SK-N-SH treated with all-trans-retinoic acid at 6 μM for 48 hours (cell line): ENCODE measurements around the gene AMOTL1.

Source experiments
- ATAC-seq: fragments of 200-7000 bp; cut with Tn5 transposase; 3 replicates; pipeline ENCODE4 v1.9.1; 2020; ENCODE audit warnings: mild to moderate bottlenecking, moderate library complexity
- ARNTL ChIP-seq: fragments of 450-650 bp; formaldehyde crosslinking; IDR thresholded peaks from 2 replicates; pipeline ENCODE4 v1.5.0; 2020; ENCODE audit warnings: low read depth, mild to moderate bottlenecking, moderate library complexity, borderline replicate concordance
- BACH2 ChIP-seq: fragments of 250-450 bp; sonication (Bioruptor Pico); IDR thresholded peaks from 2 replicates; pipeline ENCODE4 v1.9.0; 2021; ENCODE audit warnings: mild to moderate bottlenecking, borderline replicate concordance
- CREB5 ChIP-seq: fragments of 250-450 bp; sonication (Bioruptor Pico); IDR thresholded peaks from 2 replicates; pipeline ENCODE4 v1.5.1; 2020; ENCODE audit warnings: low read depth, mild to moderate bottlenecking, moderate library complexity
- CSRNP3 ChIP-seq: fragments of 250-450 bp; sonication (Bioruptor Pico); IDR thresholded peaks from 2 replicates; pipeline ENCODE4 v1.5.1; 2021; ENCODE audit warnings: mild to moderate bottlenecking, moderate library complexity
- ESRRG ChIP-seq: fragments of 250-450 bp; sonication (Bioruptor Pico); IDR thresholded peaks from 2 replicates; pipeline ENCODE4 v1.6.1; 2021; ENCODE audit warnings: mild to moderate bottlenecking
- GLIS3 ChIP-seq: fragments of 250-450 bp; sonication (Bioruptor Pico); IDR thresholded peaks from 2 replicates; pipeline ENCODE4 v1.5.0; 2020; ENCODE audit warnings: mild to moderate bottlenecking, moderate library complexity
- OSR1 ChIP-seq: fragments of 250-450 bp; sonication (Bioruptor Pico); IDR thresholded peaks from 2 replicates; pipeline ENCODE4 v1.8.0; 2022; ENCODE audit warnings: moderate library complexity, mild to moderate bottlenecking, inconsistent platforms
- SNAI2 ChIP-seq: fragments of 250-450 bp; sonication (Bioruptor Pico); IDR thresholded peaks from 2 replicates; pipeline ENCODE4 v1.5.0; 2020; ENCODE audit warnings: mild to moderate bottlenecking, moderate library complexity
- TCF4 ChIP-seq: fragments of 250-450 bp; sonication (Bioruptor Pico); IDR thresholded peaks from 2 replicates; pipeline ENCODE4 v1.8.0; 2021; ENCODE audit warnings: mild to moderate bottlenecking, moderate library complexity, borderline replicate concordance
- TOX ChIP-seq: fragments of 250-450 bp; sonication (Bioruptor Pico); IDR thresholded peaks from 2 replicates; pipeline ENCODE4 v1.8.0; 2021; ENCODE audit warnings: mild to moderate bottlenecking, moderate library complexity, borderline replicate concordance
- TSHZ2 ChIP-seq: fragments of 250-450 bp; sonication (Bioruptor Pico); IDR thresholded peaks from 2 replicates; pipeline ENCODE4 v1.5.0; 2020; ENCODE audit warnings: mild to moderate bottlenecking, moderate library complexity
- ZFP3 ChIP-seq: fragments of 250-450 bp; sonication (Bioruptor Pico); IDR thresholded peaks from 2 replicates; pipeline ENCODE4 v1.5.0; 2020; ENCODE audit warnings: mild to moderate bottlenecking, moderate library complexity
- ZNF565 ChIP-seq: fragments of 450-650 bp; formaldehyde crosslinking; conservative IDR thresholded peaks from 2 replicates; pipeline ENCODE4 v1.5.0; 2020; ENCODE audit warnings: low read depth, mild to moderate bottlenecking, moderate library complexity
- ZNF70 ChIP-seq: fragments of 450-650 bp; formaldehyde crosslinking; IDR thresholded peaks from 2 replicates; pipeline ENCODE4 v1.5.0; 2020; ENCODE audit warnings: mild to moderate bottlenecking, moderate library complexity
- ZNF8 ChIP-seq: fragments of 450-650 bp; formaldehyde crosslinking; IDR thresholded peaks from 2 replicates; pipeline ENCODE4 v1.5.0; 2020; ENCODE audit warnings: mild to moderate bottlenecking, moderate library complexity
- TF ChIP-seq, protein P1 (sequence below): fragments of 250-450 bp; sonication (Bioruptor Pico); IDR thresholded peaks from 2 replicates; pipeline ENCODE4 v1.8.0; 2021; ENCODE audit warnings: low read depth, mild to moderate bottlenecking, moderate library complexity, borderline replicate concordance
- TF ChIP-seq, protein P2 (sequence below): fragments of 250-450 bp; sonication (Bioruptor Pico); IDR thresholded peaks from 2 replicates; pipeline ENCODE4 v1.8.0; 2020; ENCODE audit warnings: mild to moderate bottlenecking, moderate library complexity, borderline replicate concordance

The AMOTL1 gene

DNA sequence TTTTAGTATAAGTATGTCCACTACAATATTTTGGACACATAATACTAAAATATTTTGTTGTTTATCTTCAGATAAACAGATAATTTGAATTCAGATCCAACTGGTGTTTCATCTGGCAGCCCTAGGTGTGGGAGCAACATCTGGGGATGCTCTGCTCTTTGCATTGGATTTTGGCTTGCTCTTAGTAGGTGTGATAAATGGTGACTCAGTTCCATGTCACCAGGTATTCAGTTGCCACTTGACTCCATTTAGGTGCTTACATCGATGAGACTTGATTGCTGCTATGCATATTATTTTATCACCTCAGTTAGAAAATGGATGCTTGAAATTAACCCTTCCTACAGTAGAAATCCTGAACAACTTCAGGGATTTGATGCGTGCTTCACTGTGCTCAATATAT is 13.3 kb upstream of the AMOTL1 start:
- ATAC-seq: no peak
- no peak for TF ChIP-seq ZNF565 (CRISPR knock-in tag)
- no peak for TF ChIP-seq SNAI2 (CRISPR knock-in tag)
- TF ChIP-seq CSRNP3 (CRISPR knock-in tag): no peak
- TF ChIP-seq ZFP3 (CRISPR knock-in tag): no peak
- no peak for TF ChIP-seq ZNF8
- TF ChIP-seq ARNTL: no peak
- TF ChIP-seq OSR1 (CRISPR knock-in tag): no peak
- TF ChIP-seq, protein P1, sequence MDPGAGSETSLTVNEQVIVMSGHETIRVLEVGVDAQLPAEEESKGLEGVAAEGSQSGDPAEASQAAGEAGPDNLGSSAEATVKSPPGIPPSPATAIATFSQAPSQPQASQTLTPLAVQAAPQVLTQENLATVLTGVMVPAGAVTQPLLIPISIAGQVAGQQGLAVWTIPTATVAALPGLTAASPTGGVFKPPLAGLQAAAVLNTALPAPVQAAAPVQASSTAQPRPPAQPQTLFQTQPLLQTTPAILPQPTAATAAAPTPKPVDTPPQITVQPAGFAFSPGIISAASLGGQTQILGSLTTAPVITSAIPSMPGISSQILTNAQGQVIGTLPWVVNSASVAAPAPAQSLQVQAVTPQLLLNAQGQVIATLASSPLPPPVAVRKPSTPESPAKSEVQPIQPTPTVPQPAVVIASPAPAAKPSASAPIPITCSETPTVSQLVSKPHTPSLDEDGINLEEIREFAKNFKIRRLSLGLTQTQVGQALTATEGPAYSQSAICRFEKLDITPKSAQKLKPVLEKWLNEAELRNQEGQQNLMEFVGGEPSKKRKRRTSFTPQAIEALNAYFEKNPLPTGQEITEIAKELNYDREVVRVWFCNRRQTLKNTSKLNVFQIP (CRISPR knock-in tag): no peak
- TF ChIP-seq, protein P2, sequence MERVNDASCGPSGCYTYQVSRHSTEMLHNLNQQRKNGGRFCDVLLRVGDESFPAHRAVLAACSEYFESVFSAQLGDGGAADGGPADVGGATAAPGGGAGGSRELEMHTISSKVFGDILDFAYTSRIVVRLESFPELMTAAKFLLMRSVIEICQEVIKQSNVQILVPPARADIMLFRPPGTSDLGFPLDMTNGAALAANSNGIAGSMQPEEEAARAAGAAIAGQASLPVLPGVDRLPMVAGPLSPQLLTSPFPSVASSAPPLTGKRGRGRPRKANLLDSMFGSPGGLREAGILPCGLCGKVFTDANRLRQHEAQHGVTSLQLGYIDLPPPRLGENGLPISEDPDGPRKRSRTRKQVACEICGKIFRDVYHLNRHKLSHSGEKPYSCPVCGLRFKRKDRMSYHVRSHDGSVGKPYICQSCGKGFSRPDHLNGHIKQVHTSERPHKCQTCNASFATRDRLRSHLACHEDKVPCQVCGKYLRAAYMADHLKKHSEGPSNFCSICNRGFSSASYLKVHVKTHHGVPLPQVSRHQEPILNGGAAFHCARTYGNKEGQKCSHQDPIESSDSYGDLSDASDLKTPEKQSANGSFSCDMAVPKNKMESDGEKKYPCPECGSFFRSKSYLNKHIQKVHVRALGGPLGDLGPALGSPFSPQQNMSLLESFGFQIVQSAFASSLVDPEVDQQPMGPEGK (CRISPR knock-in tag): no peak
- TF ChIP-seq ZNF70 (CRISPR knock-in tag): no peak
- no peak for TF ChIP-seq TSHZ2
- no peak for TF ChIP-seq ESRRG (CRISPR knock-in tag)
- TF ChIP-seq TCF4 (CRISPR knock-in tag): no peak
- no peak for TF ChIP-seq CREB5 (CRISPR knock-in tag)
- no peak for TF ChIP-seq BACH2 (CRISPR knock-in tag)
- no peak for TF ChIP-seq GLIS3 (CRISPR knock-in tag)
- TF ChIP-seq TOX (CRISPR knock-in tag): no peak
- TF ChIP-seq, all 23 proteins: peak for 0

DNA sequence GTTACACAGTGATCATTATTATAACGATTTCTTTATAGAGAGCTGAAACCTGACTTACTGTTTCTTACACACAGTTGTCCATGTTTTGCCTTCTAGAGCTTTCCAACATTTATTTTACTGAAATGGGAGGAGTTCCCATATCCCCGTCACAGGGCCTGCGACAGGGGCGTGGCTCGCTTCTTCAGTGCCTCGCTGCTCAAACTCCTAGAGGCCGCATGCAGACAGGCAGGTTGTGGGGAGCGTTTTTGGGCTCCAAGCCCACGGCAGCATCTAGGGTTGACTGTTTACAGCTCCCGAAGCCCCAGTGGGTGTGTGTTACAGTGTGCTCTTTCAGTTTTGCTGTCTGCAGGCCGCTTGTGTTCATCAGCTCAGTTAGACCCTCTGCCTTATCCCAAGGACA is 12.7 kb upstream of the AMOTL1 start:
- no peak for ATAC-seq

More for the DNA sequence above, 12.7 kb upstream of the AMOTL1 start:
- no peak for TF ChIP-seq ARNTL
- no peak for TF ChIP-seq OSR1 (CRISPR knock-in tag)
- no peak for TF ChIP-seq CSRNP3 (CRISPR knock-in tag)
- TF ChIP-seq, all 23 proteins: peak for 0
